GM19468 (cell line): ENCODE data around the gene TMCO6.
"Not testable (repeated sequence)": the region's sequence is repeated elsewhere in the genome, so short reads cannot be mapped to it uniquely, and the experiment has no call there.

ENCODE experiments used
- ATAC-seq: cut with Tn5 transposase; IDR thresholded peaks from one replicate; pipeline ENCODE4 v1.9.1; 2021; ENCODE audit warnings: mild to moderate bottlenecking, moderate library complexity, moderate number of reproducible peaks; ENCODE audit not compliant: unreplicated experiment; ENCODE audit errors: extremely low read depth

TMCO6 gene

DNA sequence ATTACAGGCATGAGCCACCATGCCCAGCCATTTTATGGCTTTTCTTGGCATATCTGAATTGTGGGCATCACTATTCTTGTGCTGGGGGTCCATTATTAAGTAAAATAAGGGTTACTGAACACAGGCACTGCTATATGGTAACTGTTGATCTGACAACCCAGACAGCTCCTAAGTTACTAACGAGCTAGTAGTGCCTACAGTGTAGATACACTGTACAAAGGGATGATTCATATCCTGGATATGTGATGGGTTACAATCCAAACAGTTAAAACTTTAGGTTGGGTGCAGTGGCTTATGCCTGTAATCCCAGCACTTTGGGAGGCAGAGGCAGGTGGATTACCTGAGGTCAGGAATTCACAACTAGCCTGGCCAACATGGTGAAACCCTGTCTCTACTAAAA lies 10.5 kb upstream of the TMCO6 start:
- no peak for ATAC-seq

DNA sequence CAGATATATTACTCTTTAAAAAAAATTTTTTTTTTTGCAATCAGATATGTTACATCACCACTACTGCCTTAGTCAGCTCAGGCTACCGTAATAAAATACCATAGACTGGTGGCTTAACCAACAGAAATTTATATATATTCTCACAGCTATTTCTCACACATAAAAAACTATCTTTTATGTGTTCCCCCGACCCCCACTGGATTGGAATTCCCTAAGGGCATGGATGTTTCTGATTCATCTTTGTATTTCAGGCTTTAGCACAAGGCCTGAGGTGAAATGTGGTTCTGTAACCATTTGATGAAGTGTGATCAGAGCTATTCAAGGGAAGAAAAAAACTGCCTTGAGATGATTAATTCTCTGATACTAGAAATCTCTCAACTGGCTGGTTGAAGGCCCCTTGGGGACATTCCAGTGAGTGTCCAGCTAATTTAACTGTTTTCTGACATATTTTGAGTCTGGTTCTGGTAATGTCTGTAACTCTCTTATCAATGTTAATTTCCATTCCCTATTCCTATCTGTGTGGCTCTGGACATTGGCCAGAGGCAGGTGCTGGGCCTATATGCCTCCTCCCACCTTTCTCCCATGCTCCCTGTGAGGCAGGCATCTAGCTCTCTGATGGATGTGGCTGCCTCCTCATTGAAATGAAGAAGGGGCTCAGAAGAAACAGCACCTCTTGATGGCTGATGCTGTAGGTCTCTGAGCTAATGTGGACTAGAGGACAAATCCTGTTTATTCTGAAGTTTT lies 8.8 kb upstream of the TMCO6 start:
- no peak for ATAC-seq

DNA sequence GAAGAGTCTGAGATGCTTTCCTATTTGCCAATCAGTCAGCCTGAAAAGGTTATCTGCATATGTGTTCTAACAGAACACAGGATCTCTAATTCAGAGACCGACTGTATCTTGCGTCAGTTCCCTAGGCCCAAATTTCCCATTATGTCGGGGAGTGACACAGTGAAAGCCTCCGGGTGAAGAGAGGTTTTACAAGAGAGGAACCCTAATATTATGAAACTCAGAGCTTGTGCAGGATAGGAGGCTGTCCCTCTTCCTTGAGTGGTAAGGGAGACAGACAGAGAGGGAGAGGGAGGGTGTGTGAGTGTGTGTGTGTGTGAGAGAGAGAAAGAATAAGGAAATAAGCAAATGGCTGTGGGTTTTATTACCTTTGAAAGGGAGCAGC lies 8.2 kb upstream of the TMCO6 start:
- ATAC-seq = no peak

DNA sequence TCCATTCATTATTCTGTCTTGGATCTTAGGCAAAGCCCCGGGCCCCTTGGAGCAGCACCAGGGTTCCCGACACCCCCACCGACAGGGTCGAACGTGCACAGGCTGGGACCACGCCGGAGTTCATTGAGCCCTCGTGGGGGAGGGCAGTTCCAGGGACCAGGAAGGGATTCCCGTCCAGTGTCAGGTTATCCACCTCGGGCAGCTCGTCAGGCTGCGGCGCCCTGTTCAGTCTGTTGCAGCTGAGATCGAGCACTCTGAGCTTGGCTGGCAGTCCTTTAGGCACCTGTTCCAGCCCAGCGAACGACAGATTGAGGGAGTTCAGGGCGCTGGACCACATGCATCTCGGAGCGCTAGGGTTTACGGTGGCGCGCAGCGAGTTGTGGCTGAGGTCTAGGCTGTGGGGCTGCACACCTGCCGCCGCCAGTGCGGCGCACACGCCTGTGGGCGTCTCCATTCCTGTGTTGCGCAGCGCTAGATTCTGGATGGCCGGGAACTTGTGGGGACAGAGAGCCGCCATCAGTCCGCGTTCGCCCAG lies 7.4 kb upstream of the TMCO6 start:
- no peak for ATAC-seq

DNA sequence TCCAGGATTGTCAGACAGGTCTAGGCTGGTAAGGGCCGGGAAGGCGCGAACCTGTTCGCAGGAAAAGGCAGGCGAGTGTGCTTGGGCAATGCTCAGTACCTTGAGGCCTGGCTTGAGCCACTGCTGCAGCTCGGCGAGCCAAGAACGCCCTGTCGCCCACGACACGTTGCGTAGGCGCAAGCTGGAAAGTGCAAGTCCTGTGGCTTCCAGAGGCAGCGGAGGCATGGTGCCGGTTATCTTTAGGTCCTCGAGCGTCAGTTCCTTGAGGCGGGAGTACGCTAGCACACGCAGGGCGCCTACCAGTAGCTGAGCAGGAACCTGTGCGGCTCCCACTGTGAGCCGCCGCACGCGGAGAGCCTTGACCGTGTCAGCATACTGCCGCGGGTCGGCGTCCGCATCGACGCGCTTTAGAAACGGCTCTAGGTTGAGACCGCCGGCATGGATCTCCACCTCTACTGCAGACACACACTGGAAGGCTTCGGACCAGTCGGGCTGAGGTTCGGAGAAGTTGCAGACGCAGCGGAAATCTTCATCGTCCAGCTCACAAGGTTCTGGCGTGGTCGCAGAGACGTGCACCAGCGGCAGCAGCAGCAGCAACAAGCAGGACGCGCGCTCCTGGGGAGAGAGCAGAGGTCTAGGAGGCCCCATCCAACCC lies 6.8 kb upstream of the TMCO6 start:
- peak; percentile 25 for ATAC-seq

DNA sequence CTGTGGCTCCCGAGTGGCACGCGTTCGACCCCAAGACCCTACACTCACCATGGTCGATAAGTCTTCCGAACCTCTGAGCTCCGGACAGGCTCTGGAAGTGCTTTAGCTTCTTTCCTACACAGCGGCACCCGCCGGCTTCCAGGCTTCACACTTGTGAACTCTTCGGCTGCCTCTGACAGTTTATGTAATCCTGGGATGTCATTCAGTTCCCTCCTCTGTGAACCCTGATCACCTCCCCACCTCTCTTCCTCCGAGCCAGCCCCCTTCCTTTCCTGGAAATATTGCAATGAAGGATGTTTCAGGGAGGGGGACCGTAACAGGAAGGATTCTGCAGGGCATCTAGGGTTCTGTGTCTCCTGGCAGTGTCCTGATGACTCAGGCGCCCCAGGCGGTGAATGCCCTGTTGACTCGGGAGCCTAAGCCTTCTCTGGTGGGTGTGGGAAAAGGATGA lies 6.2 kb upstream of the TMCO6 start, which contains the start of gene CD14:
CD14 (minus strand) TSS at position 155 of the 451 bp plus-strand sequence; CDS start at position 51, 104 bp downstream.
- no peak for ATAC-seq

DNA sequence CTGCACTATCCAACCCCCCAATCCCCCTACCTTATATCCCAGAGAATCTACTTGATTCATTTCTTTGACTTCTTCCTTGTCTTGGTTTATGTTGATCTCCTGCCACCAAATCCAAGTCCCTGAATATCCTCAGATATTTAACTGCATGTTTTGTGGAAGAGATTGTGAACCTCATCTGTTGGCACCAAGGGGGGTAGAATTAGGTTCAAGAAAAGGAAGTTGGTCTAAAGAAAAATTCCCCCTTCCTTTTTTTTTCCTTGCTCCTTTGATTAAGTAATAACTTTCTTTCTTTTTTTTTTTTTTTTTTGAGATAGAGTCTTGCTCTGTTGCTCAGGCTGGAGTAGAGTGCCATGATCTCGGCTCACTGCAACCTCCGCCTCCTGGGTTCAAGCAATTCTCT lies 5.8 kb upstream of the TMCO6 start:
- ATAC-seq = no peak

DNA sequence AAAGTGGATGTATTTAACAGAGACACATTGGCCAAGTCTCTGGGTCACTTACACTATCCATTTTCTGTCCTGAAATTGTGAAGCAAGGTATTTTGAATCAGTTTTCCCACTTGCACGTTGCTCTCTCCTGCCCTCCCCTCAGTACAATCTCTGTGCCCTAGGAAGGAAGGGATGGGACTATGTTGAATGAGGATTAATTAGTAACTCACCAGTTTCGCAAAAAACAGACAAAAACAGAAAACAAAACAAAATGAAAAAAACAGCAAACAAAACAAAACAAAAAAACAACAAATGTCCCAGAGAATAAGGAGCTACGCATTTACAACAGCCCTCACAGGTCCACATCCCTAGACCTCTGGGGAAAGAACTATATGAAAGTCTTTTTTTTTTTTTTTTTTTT lies 5.1 kb upstream of the TMCO6 start:
- no peak for ATAC-seq

DNA sequence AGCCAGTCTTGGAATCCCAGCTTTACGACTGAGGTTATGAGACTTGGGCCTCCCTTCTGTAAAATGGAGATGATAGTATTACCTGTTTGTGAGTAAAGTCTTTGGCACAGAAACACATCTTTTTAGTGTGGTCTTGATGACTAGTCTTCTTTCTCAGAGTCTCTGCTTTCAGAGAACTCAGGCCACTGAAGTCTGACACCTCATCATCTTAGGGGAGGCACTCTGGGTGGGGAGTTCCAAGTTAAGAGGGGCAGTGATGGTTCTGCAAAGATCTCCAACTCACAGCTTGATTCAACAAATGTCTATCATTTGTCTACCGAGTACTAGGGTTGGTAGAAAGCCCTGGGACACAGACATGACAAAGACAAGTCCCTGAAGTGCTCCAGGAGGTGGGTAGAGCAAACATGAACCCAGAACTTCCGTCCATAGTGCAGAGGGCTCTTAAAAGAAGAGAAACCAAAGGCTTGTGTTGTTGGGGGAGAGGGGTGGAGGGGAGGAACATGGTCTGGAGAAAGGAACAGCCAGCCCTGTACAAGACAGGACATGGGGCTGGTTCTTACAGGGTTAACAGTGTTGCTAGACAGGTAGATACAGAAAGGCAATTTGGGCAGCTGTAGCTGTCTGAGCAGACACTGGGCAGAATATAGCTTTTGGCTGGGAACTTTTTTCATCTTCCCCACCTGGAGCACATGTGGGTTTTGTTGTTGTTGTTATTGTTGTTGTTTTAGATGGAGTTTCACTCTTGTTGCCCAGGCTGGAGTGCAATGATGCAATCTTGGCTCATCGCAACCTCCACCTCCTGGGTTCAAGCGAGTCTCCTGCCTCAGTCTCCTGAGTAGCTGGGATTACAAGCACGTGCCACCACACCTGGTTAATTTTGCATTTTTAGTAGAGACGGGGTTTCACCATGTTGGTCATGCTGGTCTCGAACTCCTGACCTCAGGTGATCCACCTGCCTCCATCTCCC lies 3.7 kb upstream of the TMCO6 start:
- peak; percentile 4 for ATAC-seq

DNA sequence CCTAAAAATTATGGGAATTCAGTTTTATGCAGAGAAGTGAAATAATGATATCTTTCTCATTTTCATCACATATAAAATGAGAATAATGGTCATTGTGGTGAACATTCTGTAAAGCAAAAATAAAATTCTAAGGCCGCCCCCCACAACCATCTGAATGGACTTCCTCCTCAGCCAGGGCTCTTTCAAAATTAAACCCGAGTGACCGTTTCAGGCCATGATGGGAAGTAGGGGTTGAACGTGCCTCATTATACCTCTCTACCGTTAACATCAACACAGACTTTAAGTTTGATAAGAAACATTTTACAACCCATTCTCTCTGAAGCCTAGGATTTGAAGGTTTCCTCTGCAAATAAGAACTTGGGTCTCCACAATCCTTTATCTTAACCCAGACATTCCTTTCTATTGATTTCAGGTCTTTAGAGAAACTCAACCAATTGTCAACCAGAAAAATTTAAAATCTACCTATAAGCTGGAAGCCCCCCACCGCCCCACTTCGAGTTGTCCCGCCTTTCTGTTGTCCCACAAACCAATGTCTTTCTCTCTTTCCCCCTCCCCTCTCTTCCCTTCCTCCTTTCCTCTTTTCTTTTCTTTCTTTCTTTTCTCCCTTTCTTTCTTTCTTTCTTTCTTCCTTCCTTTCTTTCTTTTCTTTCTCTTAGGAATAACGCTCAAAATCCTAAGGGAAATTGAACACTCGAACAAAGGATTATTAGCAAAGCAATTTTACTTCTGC lies 1.7 kb upstream of the TMCO6 start:
- no peak for ATAC-seq

DNA sequence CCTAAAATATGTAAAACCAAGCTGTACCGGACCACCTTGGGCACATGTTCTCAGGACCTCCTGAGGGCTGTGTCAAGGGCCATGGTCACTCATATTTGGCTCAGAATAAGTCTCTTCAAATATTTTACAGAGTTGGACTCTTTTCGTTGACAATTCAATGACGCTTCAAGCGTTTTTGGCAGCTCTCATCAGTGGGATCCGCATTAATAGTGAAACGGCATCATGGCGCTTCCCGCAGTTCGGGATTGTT lies 428 bp upstream of the TMCO6 start:
- not testable (repeated sequence) for ATAC-seq

DNA sequence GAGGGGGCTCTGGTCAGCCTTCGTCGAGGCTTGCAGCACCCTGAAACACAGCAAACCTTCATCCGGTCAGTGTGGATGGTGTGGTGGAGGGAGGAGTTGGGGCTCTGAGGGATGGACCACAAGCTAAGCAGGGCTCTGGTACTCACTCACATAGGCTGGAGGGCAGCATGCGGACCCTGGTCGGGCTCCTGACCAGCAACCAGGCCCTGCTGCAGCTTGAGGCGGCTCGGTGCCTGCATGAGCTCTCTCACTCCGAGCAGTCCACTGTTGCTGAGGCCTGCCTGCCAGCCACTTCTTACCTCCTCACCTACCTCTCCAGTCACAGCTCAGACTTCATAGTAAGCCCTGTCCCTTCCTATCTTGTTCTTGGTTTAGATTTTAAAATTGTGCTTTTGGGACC lies 2.5 kb downstream of the TMCO6 start:
- no peak for ATAC-seq

DNA sequence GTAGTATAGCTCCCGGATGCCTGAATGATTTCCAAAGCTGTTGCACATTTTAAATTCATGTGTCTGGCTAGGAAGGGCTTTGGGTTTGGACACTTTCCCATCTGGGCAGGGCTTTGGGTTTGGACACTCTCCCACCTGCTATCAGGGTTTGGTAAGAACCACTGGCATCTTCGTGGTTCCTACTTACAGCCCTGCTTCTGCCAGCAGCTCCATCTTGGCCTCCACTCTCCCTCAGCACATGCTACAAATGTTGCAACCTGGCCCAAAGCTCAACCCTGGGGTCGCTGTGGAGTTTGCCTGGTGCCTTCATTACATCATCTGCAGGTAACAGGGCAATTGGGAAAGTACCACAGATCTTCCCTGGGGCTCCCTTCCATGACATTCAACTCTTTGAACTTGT lies 3.5 kb downstream of the TMCO6 start:
- no peak for ATAC-seq

DNA sequence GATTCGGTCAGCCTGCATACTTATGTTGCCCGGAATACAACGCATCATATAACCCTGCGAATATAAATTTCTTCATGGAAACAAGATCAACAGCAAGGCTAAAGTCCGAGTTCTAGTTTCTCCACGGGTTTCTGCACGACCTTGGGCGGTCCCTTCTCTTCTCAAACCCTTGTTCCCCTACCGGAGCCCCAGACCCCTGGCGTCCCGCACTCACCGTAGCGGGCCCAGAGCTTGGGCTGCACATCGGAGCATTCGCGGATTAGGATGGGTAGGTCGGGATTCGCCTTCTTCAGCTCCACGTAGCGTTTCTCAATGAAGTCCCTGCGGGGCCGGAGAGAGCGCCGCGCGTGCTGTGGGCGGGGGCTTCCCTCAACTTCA lies 7.8 kb downstream of the TMCO6 start:
- ATAC-seq = no peak

DNA sequence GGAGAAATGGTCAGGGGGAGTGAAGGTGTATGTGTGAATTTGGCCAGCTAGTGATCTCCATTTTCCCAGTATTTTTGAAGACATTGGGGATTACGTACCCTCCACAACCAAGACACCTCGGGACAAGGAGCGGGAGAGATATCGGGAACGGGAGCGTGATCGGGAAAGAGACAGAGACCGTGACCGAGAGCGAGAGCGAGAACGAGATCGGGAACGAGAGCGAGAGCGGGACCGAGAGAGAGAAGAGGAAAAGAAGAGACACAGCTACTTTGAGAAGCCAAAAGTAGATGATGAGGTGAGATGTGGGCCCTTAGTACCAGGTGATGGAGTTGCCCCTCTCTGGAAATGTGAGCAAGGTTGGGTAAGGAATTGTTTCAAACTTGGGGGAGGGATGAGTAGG lies 19.6 kb downstream of the TMCO6 start:
- no peak for ATAC-seq

DNA sequence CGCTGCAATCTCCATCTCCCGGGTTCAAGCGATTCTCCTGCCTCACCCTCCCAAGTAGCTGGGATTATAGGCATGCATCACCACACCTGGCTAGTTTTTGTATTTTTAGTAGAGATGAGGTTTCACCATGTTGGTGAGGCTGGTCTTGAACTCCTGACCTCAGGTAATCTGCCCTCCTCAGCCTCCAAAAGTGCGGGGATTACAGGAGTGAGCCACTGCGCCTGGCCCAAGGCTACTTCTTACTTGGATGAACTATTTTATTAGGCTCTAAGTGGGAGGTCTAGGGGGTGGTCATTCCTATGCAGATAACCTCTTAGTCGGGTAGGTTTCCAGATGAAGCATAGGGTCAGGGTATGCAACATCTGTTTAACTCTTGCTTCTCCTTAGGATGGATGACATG lies 21.1 kb downstream of the TMCO6 start:
- ATAC-seq = not testable (repeated sequence)

DNA sequence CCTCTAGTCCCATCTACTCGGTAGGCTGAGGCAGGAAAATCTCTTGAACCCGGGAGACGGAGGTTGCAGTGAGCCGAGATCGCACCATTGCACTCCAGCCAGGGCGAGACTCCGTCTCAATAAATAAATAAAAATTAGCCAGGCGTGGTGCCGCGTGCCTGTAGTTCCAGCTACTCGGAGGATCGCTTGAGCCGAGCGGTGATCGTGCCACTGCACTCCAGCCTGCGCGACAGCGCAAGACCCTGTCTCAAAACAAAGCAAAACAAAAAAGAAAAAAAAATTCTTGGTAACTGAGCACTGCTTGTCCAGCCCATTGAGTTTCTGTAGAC lies 24.7 kb downstream of the TMCO6 start:
- no peak for ATAC-seq

DNA sequence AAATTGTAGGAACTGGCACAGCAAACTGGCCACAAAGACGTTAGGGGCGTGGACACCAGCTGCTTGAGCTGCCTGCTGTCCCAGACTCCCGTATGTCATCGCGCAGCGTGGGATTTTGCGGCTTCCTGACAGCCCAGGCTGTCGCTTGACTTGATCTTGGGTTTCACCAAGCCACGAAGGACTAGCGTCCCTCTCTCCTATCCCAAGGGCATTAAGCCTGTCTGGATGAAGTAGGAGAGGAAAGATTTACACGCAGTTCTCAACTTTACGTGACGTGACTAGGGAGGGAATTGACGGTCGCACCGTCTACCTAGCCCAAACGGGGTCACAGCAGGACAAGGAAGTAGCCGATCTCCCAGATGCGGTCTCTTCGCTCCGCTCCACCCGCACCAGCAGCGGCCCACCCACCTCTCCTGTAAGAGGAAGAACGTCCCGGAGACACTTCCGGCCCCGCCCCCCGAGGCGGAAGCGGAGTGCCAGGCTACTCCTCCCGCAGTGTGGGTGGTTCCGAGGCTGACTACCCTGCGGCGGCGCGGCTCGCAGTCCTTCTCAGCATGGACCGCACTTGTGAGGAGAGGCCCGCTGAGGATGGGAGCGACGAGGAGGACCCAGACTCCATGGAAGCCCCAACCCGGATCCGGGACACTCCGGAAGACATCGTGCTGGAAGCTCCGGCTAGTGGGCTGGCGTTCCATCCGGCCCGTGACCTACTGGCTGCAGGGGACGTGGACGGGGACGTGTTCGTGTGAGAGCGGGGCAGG lies 25.3 kb downstream of the TMCO6 start, which contains the start of gene WDR55:
WDR55 (plus strand) TSS at position 546 of the 761 bp plus-strand sequence; CDS start at position 555, 9 bp downstream.
- ATAC-seq = peak; percentile 96

DNA sequence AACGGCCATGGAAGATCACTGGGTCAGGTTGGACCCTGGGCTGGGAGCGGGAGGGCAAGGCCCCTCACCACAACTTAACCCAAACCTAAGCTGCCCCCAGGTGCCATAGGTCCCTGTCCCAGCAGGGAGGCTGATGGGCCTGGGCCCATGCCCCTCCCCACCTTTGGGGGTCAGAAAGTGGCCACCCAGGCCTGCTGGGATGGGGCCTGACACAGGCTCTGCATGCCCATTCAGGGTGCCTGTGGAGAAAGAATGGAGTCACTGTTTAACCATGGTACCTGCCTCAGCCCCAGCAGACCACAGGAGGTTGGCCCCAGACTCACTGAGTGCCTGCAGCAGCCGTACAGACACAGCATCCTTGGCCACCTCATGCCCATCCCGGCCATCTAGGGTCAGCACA lies 31.8 kb downstream of the TMCO6 start:
- ATAC-seq = not testable (repeated sequence)
